KOPT-K1 (cell line): ENCODE data around the gene GPD1.

Experiments
- H3K27ac ChIP-seq: fragments of 200-600 bp; sonication (generic); 2 replicates; pipeline ENCODE4 v1.5.1; 2016; ENCODE audit warnings: antibody characterized with exemption, mild to moderate bottlenecking, low read depth, low read length; ENCODE audit not compliant: poor library complexity, severe bottlenecking
- H3K36me3 ChIP-seq: fragments of 200-600 bp; sonication (generic); 2 replicates; pipeline ENCODE4 v1.5.1; 2017; ENCODE audit warnings: antibody characterized with exemption, mild to moderate bottlenecking, low read length, moderate library complexity; ENCODE audit not compliant: insufficient read depth
- H3K9me3 ChIP-seq: fragments of 200-600 bp; sonication (generic); 2 replicates; pipeline ENCODE4 v1.5.1; 2017; ENCODE audit warnings: antibody characterized with exemption, low read length, mild to moderate bottlenecking; ENCODE audit not compliant: insufficient read depth, poor library complexity, severe bottlenecking

GPD1 gene

GRCh38 chr12:50103767-50104321, at the start of gene GPD1:
Gene GPD1 (plus strand): TSS chr12:50104008. CDS start chr12:50104051, 43 bp downstream.
- Histone ChIP-seq H3K36me3 (peaks cover 36% of the 10 kb centered on the region), H3K27ac (no peak within 1 kb of the TSS), H3K9me3 (no peaks in the 10 kb centered on the region)

GRCh38 chr12:50055831-50056638, 47.8 kb upstream of the GPD1 start:
- Histone ChIP-seq H3K36me3 (no peaks in the 10 kb centered on the region), H3K9me3 (no peaks in the 10 kb centered on the region), H3K27ac (no peak overlapping the region)

GRCh38 chr12:50056639-50056976, 47.2 kb upstream of the GPD1 start:
- Histone ChIP-seq H3K27ac (peak overlapping the region; percentile 66), H3K36me3 (no peaks in the 10 kb centered on the region), H3K9me3 (no peaks in the 10 kb centered on the region)

GRCh38 chr12:50057000-50057841, 46.6 kb upstream of the GPD1 start, which contains the start of gene ASIC1:
Gene ASIC1 (plus strand): TSS chr12:50057596. CDS start chr12:50058767, 1,171 bp downstream.
- Histone ChIP-seq H3K9me3 (no peaks in the 10 kb centered on the region), H3K36me3 (no peaks in the 10 kb centered on the region), H3K27ac (peak within 1 kb of the TSS; percentile 66)

GRCh38 chr12:50057896-50058670, 45.7 kb upstream of the GPD1 start:
- peak overlapping the region; percentile 66 for H3K27ac ChIP-seq
- H3K9me3 ChIP-seq = no peaks in the 10 kb centered on the region
- no peaks in the 10 kb centered on the region for H3K36me3 ChIP-seq

GRCh38 chr12:50058743-50059312, 45.0 kb upstream of the GPD1 start:
- peak overlapping the region; percentile 66 for H3K27ac ChIP-seq
- H3K9me3 ChIP-seq = no peaks in the 10 kb centered on the region
- H3K36me3 ChIP-seq = peaks cover 5% of the 10 kb centered on the region; the same call in 1 of the 2 replicates

GRCh38 chr12:50059440-50060119, 44.2 kb upstream of the GPD1 start:
- Histone ChIP-seq H3K36me3 (peaks cover 12% of the 10 kb centered on the region; the same call in 1 of the 2 replicates), H3K9me3 (no peaks in the 10 kb centered on the region), H3K27ac (peak overlapping the region; percentile 66)

- Histone ChIP-seq H3K36me3 (peaks cover 17% of the 10 kb centered on the region; the same call in 1 of the 2 replicates), H3K27ac (peak overlapping the region; percentile 66), H3K9me3 (no peaks in the 10 kb centered on the region)
Observed at GRCh38 chr12:50060120-50060468, 43.7 kb upstream of the GPD1 start.

- H3K36me3 ChIP-seq = peaks cover 26% of the 10 kb centered on the region; the same call in 1 of the 2 replicates
- peak overlapping the region; percentile 45 for H3K27ac ChIP-seq
- no peaks in the 10 kb centered on the region for H3K9me3 ChIP-seq
Observed at GRCh38 chr12:50061171-50061570, 42.6 kb upstream of the GPD1 start.

- H3K9me3 ChIP-seq = no peaks in the 10 kb centered on the region
- peak overlapping the region; percentile 45 for H3K27ac ChIP-seq
- peaks cover 26% of the 10 kb centered on the region; the same call in 1 of the 2 replicates for H3K36me3 ChIP-seq
Observed at GRCh38 chr12:50061946-50062686, 41.7 kb upstream of the GPD1 start.

GRCh38 chr12:50062728-50063460, 40.9 kb upstream of the GPD1 start:
- no peaks in the 10 kb centered on the region for H3K9me3 ChIP-seq
- H3K36me3 ChIP-seq = peaks cover 26% of the 10 kb centered on the region; the same call in 1 of the 2 replicates
- H3K27ac ChIP-seq = peak overlapping the region; percentile 45

- Histone ChIP-seq H3K27ac (no peak overlapping the region), H3K9me3 (no peaks in the 10 kb centered on the region), H3K36me3 (peaks cover 32% of the 10 kb centered on the region; the same call in 1 of the 2 replicates)
Observed at GRCh38 chr12:50065726-50066310, 38.0 kb upstream of the GPD1 start.
